ENCODE data around the gene MTMR10.

GRCh38 chr15:30927148-30927761 is 64.2 kb downstream of the MTMR10 start:
- TF ChIP-seq EZH2phosphoT487 (IDR thresholded peaks at IDR 0.05; ENCODE audit: unreplicated experiment): no peak
- no peak for TF ChIP-seq CTCF (conservative IDR thresholded peaks at IDR 0.05; ENCODE audit: low read depth in 2 of 2)
- TF ChIP-seq NANOG (IDR thresholded peaks at IDR 0.05; ENCODE audit: borderline replicate concordance): no peak
- TF ChIP-seq EZH2 (IDR thresholded peaks at IDR 0.05; ENCODE audit: low read depth, unreplicated experiment): no peak
- no peak for TF ChIP-seq POLR2AphosphoS5 (IDR thresholded peaks at IDR 0.05; ENCODE audit: low read depth)
